H9 (cell line): ENCODE data around the gene CYGB. TPM values are rescaled to one million over a fixed set of nuclear protein-coding genes. Genes with fewer than 3 reads are reported as not detected.

Source experiments
- DNase-seq: peaks from one replicate; pipeline ENCODE4 v3.0.0-alpha.2; 2017
- H2AFZ ChIP-seq: one replicate; pipeline ENCODE4 v1.6.1; 2013; ENCODE audit warnings: mild to moderate bottlenecking, low read length, control low read depth, moderate library complexity
- H2AK5ac ChIP-seq: 2 replicates; pipeline ENCODE4 v1.6.1; 2013; ENCODE audit warnings: low read length, control low read depth, mixed read lengths; ENCODE audit not compliant: insufficient read length
- H2BK120ac ChIP-seq: one replicate; pipeline ENCODE4 v1.6.1; 2013; ENCODE audit warnings: low read depth, mild to moderate bottlenecking, low read length, control low read depth, inconsistent platforms; ENCODE audit not compliant: poor library complexity, severe bottlenecking
- H2BK12ac ChIP-seq: 2 replicates; pipeline ENCODE4 v1.6.1; 2013; ENCODE audit warnings: low read length, control low read depth, mixed read lengths, low read depth; ENCODE audit not compliant: insufficient read length
- H2BK15ac ChIP-seq: 2 replicates; pipeline ENCODE4 v1.6.1; 2013; ENCODE audit warnings: low read depth, low read length, control low read depth
- H2BK20ac ChIP-seq: one replicate; pipeline ENCODE4 v1.6.1; 2013; ENCODE audit warnings: low read depth, mild to moderate bottlenecking, low read length, control low read depth, inconsistent platforms; ENCODE audit not compliant: poor library complexity, severe bottlenecking
- H2BK5ac ChIP-seq: 2 replicates; pipeline ENCODE4 v1.6.1; 2013; ENCODE audit warnings: low read length, control low read depth, mixed read lengths; ENCODE audit not compliant: insufficient read length
- H3K14ac ChIP-seq: 2 replicates; pipeline ENCODE4 v1.6.1; 2013; ENCODE audit warnings: low read length, control low read depth; ENCODE audit not compliant: insufficient read depth
- H3K18ac ChIP-seq: 2 replicates; pipeline ENCODE4 v1.6.1; 2013; ENCODE audit warnings: low read depth, mild to moderate bottlenecking, mixed read lengths, low read length, control low read depth; ENCODE audit not compliant: insufficient read length
- H3K23ac ChIP-seq: 2 replicates; pipeline ENCODE4 v1.6.1; 2013; ENCODE audit warnings: low read length, control low read depth, mixed read lengths, low read depth; ENCODE audit not compliant: insufficient read length
- H3K23me2 ChIP-seq: 2 replicates; pipeline ENCODE4 v1.6.1; 2013; ENCODE audit warnings: low read depth, mild to moderate bottlenecking, mixed read lengths, low read length, control low read depth; ENCODE audit not compliant: insufficient read length, poor library complexity, severe bottlenecking
- H3K27ac ChIP-seq: 2 replicates; pipeline ENCODE4 v1.5.1; 2013; ENCODE audit warnings: low read length, control low read depth, mixed read lengths, low read depth; ENCODE audit not compliant: insufficient read length
- H3K27me3 ChIP-seq: 2 replicates; pipeline ENCODE4 v1.6.1; 2013; ENCODE audit warnings: low read length, control low read depth, inconsistent platforms; ENCODE audit not compliant: insufficient read depth
- H3K4ac ChIP-seq: 2 replicates; pipeline ENCODE4 v1.6.1; 2013; ENCODE audit warnings: low read depth, mild to moderate bottlenecking, control low read depth, inconsistent platforms, low read length, moderate library complexity
- H3K4me1 ChIP-seq: 2 replicates; pipeline ENCODE4 v1.6.1; 2013; ENCODE audit warnings: low read length, control low read depth, inconsistent platforms; ENCODE audit not compliant: insufficient read depth
- H3K4me2 ChIP-seq: 2 replicates; pipeline ENCODE4 v1.6.1; 2013; ENCODE audit warnings: low read length, control low read depth, mixed read lengths; ENCODE audit not compliant: insufficient read length, insufficient read depth
- H3K56ac ChIP-seq: 2 replicates; pipeline ENCODE4 v1.6.1; 2013; ENCODE audit warnings: low read depth, mild to moderate bottlenecking, mixed read lengths, low read length, control low read depth; ENCODE audit not compliant: insufficient read length
- H3K79me1 ChIP-seq: 2 replicates; pipeline ENCODE4 v1.6.1; 2013; ENCODE audit warnings: low read depth, mild to moderate bottlenecking, moderate library complexity, low read length, control low read depth, inconsistent platforms; ENCODE audit not compliant: insufficient read depth, poor library complexity, severe bottlenecking
- H3K79me2 ChIP-seq: 2 replicates; pipeline ENCODE4 v1.6.1; 2013; ENCODE audit warnings: low read length, control low read depth, inconsistent platforms; ENCODE audit not compliant: insufficient read depth
- H3K9ac ChIP-seq: 2 replicates; pipeline ENCODE4 v1.6.1; 2013; ENCODE audit warnings: low read length, control low read depth, mixed read lengths; ENCODE audit not compliant: insufficient read length; ENCODE audit errors: extremely low read depth
- H3K9me3 ChIP-seq: one replicate; pipeline ENCODE4 v1.6.1; 2013; ENCODE audit warnings: low read depth, low read length, inconsistent platforms; ENCODE audit not compliant: control insufficient read depth
- H3T11ph ChIP-seq: one replicate; pipeline ENCODE4 v1.6.1; 2013; ENCODE audit warnings: mild to moderate bottlenecking, low read length, control low read depth, inconsistent platforms
- H4K20me1 ChIP-seq: one replicate; pipeline ENCODE4 v1.6.1; 2013; ENCODE audit not compliant: control insufficient read depth, insufficient read length, insufficient read depth
- H4K5ac ChIP-seq: 2 replicates; pipeline ENCODE4 v1.6.1; 2013; ENCODE audit warnings: low read depth, mild to moderate bottlenecking, mixed read lengths, low read length, control low read depth; ENCODE audit not compliant: insufficient read length
- H4K8ac ChIP-seq: replicated peaks from 2 replicates; pipeline ENCODE4 v1.6.1; 2013; ENCODE audit warnings: low read length, control low read depth, mixed read lengths, low read depth; ENCODE audit not compliant: insufficient read length
- H4K91ac ChIP-seq: 2 replicates; pipeline ENCODE4 v1.6.1; 2013; ENCODE audit warnings: low read depth, mild to moderate bottlenecking, moderate library complexity, mixed read lengths, low read length, control low read depth; ENCODE audit not compliant: insufficient read length
- H3K27ac Mint-ChIP-seq, 3 experiments: 2 replicates in 2 of 3; 3 replicates in 1 of 3; pipeline ENCODE4 v1.8.0; 2020 to 2021; ENCODE audit warnings: mixed read lengths in 3 of 3, mild to moderate bottlenecking in 1 of 3, moderate library complexity in 1 of 3
- H3K27me3 Mint-ChIP-seq: 2 replicates; pipeline ENCODE4 v1.8.0; 2021; ENCODE audit warnings: low read depth, mild to moderate bottlenecking, moderate library complexity, mixed read lengths
- H3K36me3 Mint-ChIP-seq, 3 experiments: 2 replicates in 2 of 3; 3 replicates in 1 of 3; pipeline ENCODE4 v1.8.0; 2020 to 2021; ENCODE audit warnings: low read depth in 3 of 3, mixed read lengths in 3 of 3; ENCODE audit not compliant: insufficient read depth in 1 of 3
- H3K4me1 Mint-ChIP-seq, 2 experiments: 2 replicates each; pipeline ENCODE4 v1.8.0; 2020; ENCODE audit warnings: mixed read lengths in 2 of 2
- H3K4me3 Mint-ChIP-seq, 2 experiments: 2 replicates in 1 of 2; 3 replicates in 1 of 2; pipeline ENCODE4 v1.8.0; 2020 to 2021; ENCODE audit warnings: mild to moderate bottlenecking in 2 of 2, mixed read lengths in 2 of 2, moderate library complexity in 1 of 2
- H3K9me3 Mint-ChIP-seq, 2 experiments: 2 replicates in 1 of 2; 3 replicates in 1 of 2; pipeline ENCODE4 v1.8.0; 2020; ENCODE audit warnings: mild to moderate bottlenecking in 2 of 2, mixed read lengths in 2 of 2, moderate library complexity in 1 of 2
- CTCF ChIP-seq: fragments of 200-600 bp; sonication (generic); conservative IDR thresholded peaks from 3 replicates; pipeline ENCODE4 v1.8.0; 2021; ENCODE audit warnings: antibody characterized with exemption, mild to moderate bottlenecking
- WGBS: extraction: QIAGEN DNeasy Blood & Tissue Kit; methylation state at CpG from one replicate; pipeline ENCODE4 v1.1.7; 2013; ENCODE audit warnings: missing lambda C conversion rate, low lambda C conversion rate, mixed read lengths; ENCODE audit not compliant: insufficient read length; ENCODE audit errors: extremely low coverage; 5-methylcytosine and 5-hydroxymethylcytosine counted together
- total RNA-seq: library from RNA; stranded (reverse); gene quantifications from 2 replicates; pipeline ENCODE4 v1.2.1, GENCODE V29; 2021

Gene CYGB
- total RNA-seq, 1 experiment from 2014 or later, result 2.4 TPM

- H3K4me1 Mint-ChIP-seq, result peaks cover 15 to 25% of the 10 kb centered on the region in 2 experiments
- Histone ChIP-seq H2BK5ac (no peak overlapping the region), H3K4ac (no peak overlapping the region), H3K27ac (no peak overlapping the region), H3K14ac (no peak overlapping the region; the same call in 1 of the 2 replicates), H3K4me1 (no peaks in the 10 kb centered on the region), H4K20me1 (no peaks in the 10 kb centered on the region), H3K4me2 (no peak overlapping the region), H2AFZ (no peak overlapping the region), H3K79me1 (no peaks in the 10 kb centered on the region), H2BK12ac (no peak overlapping the region), H4K8ac (no peak overlapping the region), H3T11ph (no peak overlapping the region), H3K9me3 (no peaks in the 10 kb centered on the region), H3K9ac (no peak overlapping the region), H3K79me2 (no peaks in the 10 kb centered on the region), H3K23ac (no peak overlapping the region), H3K56ac (no peak overlapping the region), H2BK120ac (no peak overlapping the region), H3K18ac (no peak overlapping the region), H4K5ac (no peak overlapping the region), H4K91ac (no peak overlapping the region), H3K27me3 (no peaks in the 10 kb centered on the region), H2BK15ac (no peak overlapping the region), H3K23me2 (no peaks in the 10 kb centered on the region), H2BK20ac (no peak overlapping the region), H2AK5ac (no peak overlapping the region)
- no peak overlapping the region for H3K27ac Mint-ChIP-seq
- no CpG with 5 or more reads among the region's 10 CpGs for WGBS
- TF ChIP-seq CTCF, result no peak
- no peak overlapping the region for H3K4me3 Mint-ChIP-seq
- H3K9me3 Mint-ChIP-seq, result no peaks in the 10 kb centered on the region
- no peaks in the 10 kb centered on the region; the same call in 1 of the 2 replicates for H3K27me3 Mint-ChIP-seq
- no peak for DNase-seq
- H3K36me3 Mint-ChIP-seq, result peaks cover 0 to 6% (median 3%) of the 10 kb centered on the region in 3 experiments; a peak in 2 of 7 replicates
These were observed 47.3 kb downstream of the CYGB start for GRCh38 chr17:76490112-76490710.
